Nephron progenitor cell (in vitro differentiated cells): Measurements from ENCODE around the gene WASF2.

Experiments used
- DNase-seq: peaks from one replicate; pipeline ENCODE4 v3.0.0; 2021
- H3K27ac Mint-ChIP-seq: 2 replicates; pipeline ENCODE4 v1.8.0; 2021; ENCODE audit warnings: mild to moderate bottlenecking, moderate library complexity, mixed read lengths
- H3K27me3 Mint-ChIP-seq: 2 replicates; pipeline ENCODE4 v1.8.0; 2021; ENCODE audit warnings: mild to moderate bottlenecking, low read depth, mixed read lengths; ENCODE audit not compliant: poor library complexity
- H3K36me3 Mint-ChIP-seq: 2 replicates; pipeline ENCODE4 v1.8.0; 2021; ENCODE audit warnings: low read depth, mixed read lengths
- H3K4me1 Mint-ChIP-seq: 2 replicates; pipeline ENCODE4 v1.8.0; 2021; ENCODE audit warnings: mixed read lengths
- H3K4me3 Mint-ChIP-seq: 2 replicates; pipeline ENCODE4 v1.8.0; 2021; ENCODE audit warnings: mild to moderate bottlenecking, moderate library complexity, mixed read lengths
- H3K9me3 Mint-ChIP-seq: 2 replicates; pipeline ENCODE4 v1.8.0; 2021; ENCODE audit warnings: mild to moderate bottlenecking, moderate library complexity, mixed read lengths
- TF ChIP-seq, protein P1 (sequence below): fragments of 200-600 bp; sonication (generic); IDR thresholded peaks from 2 replicates; pipeline ENCODE4 v1.5.0; 2021; ENCODE audit warnings: antibody characterized with exemption

Gene WASF2

DNA sequence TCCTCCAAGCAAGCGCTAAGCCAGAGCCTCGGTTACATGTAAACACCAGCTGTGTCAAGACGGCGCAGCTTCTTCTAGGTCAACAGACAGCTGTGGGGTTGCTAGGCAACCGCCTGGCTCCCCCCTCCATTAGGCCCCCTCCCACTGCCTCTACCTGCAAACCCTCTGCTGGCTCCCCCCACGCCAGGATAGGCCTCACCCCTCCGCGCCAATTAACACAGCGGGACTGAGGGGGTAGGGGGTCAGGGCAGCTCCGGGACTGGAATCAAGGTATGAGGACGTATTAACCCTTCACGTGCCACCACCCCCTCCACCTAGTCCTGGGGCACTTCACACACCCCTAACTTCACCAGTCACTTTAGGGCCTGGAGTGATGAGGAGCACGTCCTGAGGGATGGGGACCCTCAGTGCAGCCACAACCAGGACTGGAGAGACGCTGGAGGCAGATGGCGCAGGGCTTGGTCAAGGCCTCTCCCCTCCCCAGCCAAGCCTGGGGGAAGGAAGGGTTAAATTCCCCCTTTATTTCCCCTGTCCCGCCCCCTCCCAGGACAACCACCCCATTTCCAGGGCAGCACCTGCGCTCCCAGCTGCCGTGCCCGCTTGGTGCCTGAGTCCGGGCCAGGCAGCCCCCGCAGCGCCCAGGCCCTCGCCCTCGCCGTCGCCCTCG is 37.4 kb upstream of the WASF2 start:
- TF ChIP-seq, protein P1, sequence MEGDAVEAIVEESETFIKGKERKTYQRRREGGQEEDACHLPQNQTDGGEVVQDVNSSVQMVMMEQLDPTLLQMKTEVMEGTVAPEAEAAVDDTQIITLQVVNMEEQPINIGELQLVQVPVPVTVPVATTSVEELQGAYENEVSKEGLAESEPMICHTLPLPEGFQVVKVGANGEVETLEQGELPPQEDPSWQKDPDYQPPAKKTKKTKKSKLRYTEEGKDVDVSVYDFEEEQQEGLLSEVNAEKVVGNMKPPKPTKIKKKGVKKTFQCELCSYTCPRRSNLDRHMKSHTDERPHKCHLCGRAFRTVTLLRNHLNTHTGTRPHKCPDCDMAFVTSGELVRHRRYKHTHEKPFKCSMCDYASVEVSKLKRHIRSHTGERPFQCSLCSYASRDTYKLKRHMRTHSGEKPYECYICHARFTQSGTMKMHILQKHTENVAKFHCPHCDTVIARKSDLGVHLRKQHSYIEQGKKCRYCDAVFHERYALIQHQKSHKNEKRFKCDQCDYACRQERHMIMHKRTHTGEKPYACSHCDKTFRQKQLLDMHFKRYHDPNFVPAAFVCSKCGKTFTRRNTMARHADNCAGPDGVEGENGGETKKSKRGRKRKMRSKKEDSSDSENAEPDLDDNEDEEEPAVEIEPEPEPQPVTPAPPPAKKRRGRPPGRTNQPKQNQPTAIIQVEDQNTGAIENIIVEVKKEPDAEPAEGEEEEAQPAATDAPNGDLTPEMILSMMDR, result no peak
- Mint-ChIP-seq H3K4me1 (peaks cover 82% of the 10 kb centered on the region), H3K36me3 (peaks cover 8% of the 10 kb centered on the region), H3K9me3 (no peaks in the 10 kb centered on the region), H3K27ac (peak overlapping the region; percentile 97), H3K27me3 (peaks cover 8% of the 10 kb centered on the region), H3K4me3 (peak overlapping the region; percentile 88)
- peak; percentile 66 for DNase-seq

DNA sequence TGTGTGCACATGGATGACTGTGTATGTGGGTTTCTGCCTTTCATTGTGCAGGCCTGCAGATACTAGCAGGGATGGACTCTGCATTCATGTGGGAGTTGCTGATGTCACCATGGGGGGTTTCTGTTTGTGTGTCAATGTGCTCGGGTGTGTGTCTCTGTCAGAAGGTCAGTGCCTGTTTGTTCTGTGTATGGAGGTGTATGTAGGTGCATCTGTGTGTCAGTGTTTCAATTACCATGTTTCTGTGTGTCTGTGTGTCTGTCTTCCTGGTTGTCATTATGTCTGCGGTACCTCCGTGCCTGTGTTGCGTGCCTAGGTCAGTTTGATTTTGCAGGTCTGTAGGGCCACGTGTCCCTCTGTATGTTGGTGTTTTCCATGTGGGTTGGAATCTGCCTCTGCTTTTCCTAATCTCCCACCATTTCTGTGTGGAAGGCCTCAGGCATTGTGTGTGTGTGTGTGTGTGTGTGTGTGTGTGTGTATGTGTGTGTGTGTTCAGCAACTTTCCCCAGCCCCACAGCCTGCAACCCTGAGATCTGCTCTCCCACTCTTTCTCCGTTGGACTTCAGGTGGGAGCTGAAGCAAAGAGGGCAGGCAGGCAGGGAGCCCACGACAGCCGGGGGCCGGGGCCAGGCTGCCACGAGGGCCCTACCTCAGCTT is 36.7 kb upstream of the WASF2 start:
- peaks cover 2% of the 10 kb centered on the region for H3K36me3 Mint-ChIP-seq
- no peaks in the 10 kb centered on the region for H3K9me3 Mint-ChIP-seq
- TF ChIP-seq, protein P1, result no peak
- H3K4me3 Mint-ChIP-seq, result peak overlapping the region; percentile 88
- H3K27me3 Mint-ChIP-seq, result peaks cover 8% of the 10 kb centered on the region
- DNase-seq, result no peak
- peak overlapping the region; percentile 97 for H3K27ac Mint-ChIP-seq
- peaks cover 82% of the 10 kb centered on the region for H3K4me1 Mint-ChIP-seq

DNA sequence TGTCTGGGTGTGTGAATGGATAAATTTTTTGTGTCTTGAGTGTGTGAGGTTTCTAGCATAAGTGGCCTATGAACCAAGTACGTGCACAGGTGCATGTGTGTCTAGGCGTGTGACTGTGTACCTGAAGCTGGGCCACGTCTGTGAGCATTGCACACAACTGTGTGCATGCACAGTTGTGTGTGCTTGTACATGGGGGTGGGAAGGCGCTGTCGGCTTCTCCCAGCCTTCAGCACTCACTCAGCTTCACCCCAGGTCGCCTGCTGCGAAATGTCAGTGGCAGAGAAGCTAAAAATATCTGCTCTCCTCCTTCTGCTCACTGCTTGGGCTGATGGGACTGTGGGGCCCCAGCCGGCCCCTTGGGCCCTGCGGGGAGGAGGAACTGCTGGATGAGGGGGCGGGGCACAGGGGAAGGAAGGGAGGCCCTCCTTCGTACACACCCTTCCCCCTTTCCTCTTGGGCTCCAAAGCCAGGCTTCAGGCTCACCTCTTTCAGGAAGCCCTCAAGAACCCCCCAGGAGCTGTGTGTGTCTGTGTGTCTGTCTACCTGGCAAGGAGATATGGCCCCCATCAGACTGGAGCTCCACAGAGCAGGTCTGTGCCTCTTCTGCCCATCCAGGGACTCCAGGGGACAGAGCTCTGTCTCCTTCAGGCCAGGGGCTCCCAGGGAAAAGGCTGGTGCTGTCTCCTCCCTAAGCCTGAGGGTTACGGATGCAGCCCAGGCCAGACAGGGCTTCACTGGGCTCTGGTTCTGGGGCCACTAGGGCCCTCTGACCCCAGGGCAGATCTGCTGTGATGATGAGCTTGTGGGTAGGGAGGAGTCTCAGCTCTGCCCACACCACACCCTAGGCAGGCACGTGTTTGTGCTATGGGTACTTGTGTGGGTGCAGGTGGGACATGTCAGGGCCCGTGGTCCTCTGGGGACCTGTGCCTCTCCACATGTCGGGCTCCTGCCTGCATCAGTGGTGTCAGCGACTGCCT is 35.6 kb upstream of the WASF2 start:
- Mint-ChIP-seq H3K36me3 (no peaks in the 10 kb centered on the region), H3K4me3 (peak overlapping the region; percentile 88), H3K27ac (peak overlapping the region; percentile 97), H3K4me1 (peaks cover 92% of the 10 kb centered on the region), H3K27me3 (peaks cover 8% of the 10 kb centered on the region), H3K9me3 (no peaks in the 10 kb centered on the region)
- peak; percentile 66 for DNase-seq
- TF ChIP-seq, protein P1, result no peak

DNA sequence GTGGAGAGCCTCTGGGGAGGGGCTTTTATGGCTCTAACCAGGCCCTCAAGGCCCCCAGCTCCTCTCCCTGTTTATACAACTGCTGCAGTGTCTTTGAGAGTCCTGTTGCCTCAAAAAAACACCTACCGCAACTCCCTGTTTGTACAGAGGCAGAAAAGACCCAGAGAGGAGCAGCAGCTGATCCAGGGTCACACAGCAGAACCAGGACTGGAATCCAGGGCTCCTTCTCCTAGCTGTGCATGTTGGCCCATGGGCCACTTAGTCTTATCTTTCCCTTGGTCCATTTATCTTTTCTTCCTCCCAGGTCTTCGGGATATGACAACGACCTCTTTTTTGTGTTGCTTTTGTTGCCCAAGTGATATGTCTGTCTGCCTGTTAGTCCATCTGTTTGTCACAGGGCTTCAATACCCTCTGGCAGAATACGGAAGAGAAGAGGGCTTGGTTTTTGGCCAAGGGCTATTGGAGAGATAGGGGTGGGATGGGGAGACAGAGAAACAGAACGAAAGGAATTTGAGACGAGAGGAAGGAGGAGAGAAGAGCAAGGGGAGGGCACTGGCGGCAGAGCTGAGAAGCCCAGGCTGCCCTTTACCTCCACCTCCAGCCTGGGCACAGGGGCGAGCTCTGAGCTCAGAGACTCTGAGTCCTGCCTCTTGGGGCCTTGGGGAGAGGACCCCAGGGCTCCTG is 33.5 kb upstream of the WASF2 start:
- TF ChIP-seq, protein P1, result no peak
- H3K4me1 Mint-ChIP-seq, result peaks cover 90% of the 10 kb centered on the region
- H3K27me3 Mint-ChIP-seq, result peaks cover 4% of the 10 kb centered on the region
- no peaks in the 10 kb centered on the region for H3K36me3 Mint-ChIP-seq
- H3K27ac Mint-ChIP-seq, result peak overlapping the region; percentile 74
- no peaks in the 10 kb centered on the region for H3K9me3 Mint-ChIP-seq
- H3K4me3 Mint-ChIP-seq, result peak overlapping the region; percentile 13
- no peak for DNase-seq

DNA sequence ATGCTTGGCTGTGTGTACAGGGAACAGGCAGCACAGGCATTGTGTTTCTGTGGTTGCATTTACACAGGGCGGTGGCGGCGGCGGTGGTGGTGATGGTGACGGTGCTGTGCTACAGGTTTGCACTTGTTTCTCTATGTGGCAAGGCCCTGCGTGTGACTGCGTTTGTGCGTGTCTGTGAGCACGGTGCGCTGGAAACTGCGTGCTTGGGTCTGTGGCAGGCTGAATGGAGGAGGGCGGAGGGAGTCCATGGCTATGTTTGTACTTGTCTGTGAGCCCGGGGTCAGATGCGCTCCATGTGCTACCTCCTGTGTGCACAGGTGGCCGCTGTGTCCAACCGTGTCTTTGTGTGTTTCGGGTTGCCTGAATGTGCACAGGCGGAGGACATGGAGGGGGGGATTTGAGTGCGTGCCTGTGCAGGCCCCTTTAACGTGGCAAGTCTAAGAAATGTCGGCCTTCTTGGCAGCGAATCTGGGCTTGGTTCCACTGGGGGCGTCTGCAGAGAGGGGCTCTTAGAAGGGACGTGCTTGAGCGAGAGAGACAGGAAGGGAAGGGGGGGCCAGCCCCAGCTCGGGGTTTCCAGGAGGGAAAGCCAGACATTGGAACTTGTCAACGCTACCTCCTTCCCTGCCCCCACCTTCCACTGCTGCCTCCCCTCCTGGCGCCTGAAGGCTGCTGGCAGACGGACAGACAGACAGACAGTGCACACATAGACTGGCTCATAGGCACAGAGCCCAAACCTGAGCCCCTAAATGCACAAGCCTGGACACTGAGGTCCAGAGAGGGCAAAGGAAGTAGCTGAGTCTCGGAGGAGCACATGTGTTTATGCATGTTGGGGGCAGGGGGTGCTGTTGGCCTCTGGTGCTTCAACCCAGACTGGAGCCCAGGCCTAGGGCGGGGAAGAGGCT is 32.7 kb upstream of the WASF2 start:
- Mint-ChIP-seq H3K4me3 (peak overlapping the region; percentile 11), H3K36me3 (no peaks in the 10 kb centered on the region), H3K27me3 (peaks cover 4% of the 10 kb centered on the region), H3K27ac (peak overlapping the region; percentile 93), H3K9me3 (no peaks in the 10 kb centered on the region), H3K4me1 (peaks cover 94% of the 10 kb centered on the region)
- peak; percentile 46 for DNase-seq
- TF ChIP-seq, protein P1, result no peak
